HEK293 (cell line): ENCODE results near the gene SLC35E3.

Experiments used
- CTCF ChIA-PET: fragments of 350-600 bp; formaldehyde crosslinking; extraction: SDS; loops from one replicate; lab custom pipeline; 2021; ENCODE audit warnings: antibody characterized with exemption; lab: Yijun Ruan, JAX
- POLR2A ChIA-PET: fragments of 300-600 bp; formaldehyde crosslinking; extraction: SDS; loops from one replicate; lab custom pipeline; 2020; ENCODE audit warnings: antibody characterized with exemption, inconsistent platforms; lab: Yijun Ruan, JAX
- H3K27ac ChIP-seq: fragments of 200-500 bp; sonication (Bioruptor generic); 2 replicates; pipeline ENCODE4 v1.5.1; 2014; ENCODE audit warnings: low read depth, low read length, control low read depth, inconsistent platforms; ENCODE audit errors: extremely low read depth
- H3K36me3 ChIP-seq, 2 experiments: fragments of 200-500 bp in 1 of 2; sonication (Bioruptor generic) in 1 of 2; 1 replicate in 1 of 2; 2 replicates in 1 of 2; pipeline ENCODE4 v1.5.1; 2014 to 2017; ENCODE audit warnings: inconsistent platforms in 2 of 2, low read length in 2 of 2; ENCODE audit not compliant: control insufficient read depth in 2 of 2, insufficient read depth in 1 of 2
- H3K4me1 ChIP-seq: fragments of 200-500 bp; sonication (Bioruptor generic); 2 replicates; pipeline ENCODE4 v1.5.1; 2014; ENCODE audit warnings: mild to moderate bottlenecking, low read length, inconsistent platforms; ENCODE audit not compliant: control insufficient read depth, insufficient read depth
- H3K4me3 ChIP-seq: 2 replicates; pipeline ENCODE4 v1.5.1; 2011; ENCODE audit warnings: low read depth, mild to moderate bottlenecking, control low read depth, low read length, moderate library complexity
- H3K9me3 ChIP-seq: fragments of 200-500 bp; sonication (Bioruptor generic); 2 replicates; pipeline ENCODE4 v1.5.1; 2014; ENCODE audit warnings: low read depth, low read length, inconsistent platforms; ENCODE audit not compliant: control insufficient read depth, insufficient read depth
- BCL11A ChIP-seq: fragments of 450-650 bp; formaldehyde crosslinking; IDR thresholded peaks from 2 replicates; pipeline ENCODE4 v1.5.1; 2016; ENCODE audit warnings: low read depth, missing biosample characterization, missing genetic modification characterization
- CTCF ChIP-seq: fragments of 450-650 bp; formaldehyde crosslinking; IDR thresholded peaks from 2 replicates; pipeline ENCODE4 v1.5.1; 2016; ENCODE audit warnings: missing biosample characterization, missing genetic modification characterization
- EGR2 ChIP-seq: fragments of 450-650 bp; formaldehyde crosslinking; IDR thresholded peaks from 2 replicates; pipeline ENCODE4 v1.5.1; 2016; ENCODE audit warnings: low read depth, missing biosample characterization, missing genetic modification characterization
- HOXA7 ChIP-seq: sonication (generic); formaldehyde crosslinking; IDR thresholded peaks from 2 replicates; pipeline ENCODE4 v1.8.1; 2022; ENCODE audit warnings: missing genetic modification reagents, borderline replicate concordance
- INSM2 ChIP-seq: fragments of 450-650 bp; formaldehyde crosslinking; IDR thresholded peaks from 2 replicates; pipeline ENCODE4 v1.5.1; 2016; ENCODE audit warnings: missing biosample characterization, missing genetic modification characterization
- ZNF248 ChIP-seq: fragments of 450-650 bp; formaldehyde crosslinking; IDR thresholded peaks from 2 replicates; pipeline ENCODE4 v1.5.1; 2017; ENCODE audit warnings: missing biosample characterization, missing genetic modification characterization
- ZNF302 ChIP-seq: fragments of 450-650 bp; formaldehyde crosslinking; IDR thresholded peaks from 2 replicates; pipeline ENCODE4 v1.5.1; 2016; ENCODE audit warnings: missing biosample characterization, missing genetic modification characterization, low read depth
- ZNF501 ChIP-seq: fragments of 450-650 bp; formaldehyde crosslinking; IDR thresholded peaks from 2 replicates; pipeline ENCODE4 v1.5.1; 2016; ENCODE audit warnings: missing biosample characterization, missing genetic modification characterization
- ZNF514 ChIP-seq: fragments of 450-650 bp; formaldehyde crosslinking; IDR thresholded peaks from 2 replicates; pipeline ENCODE4 v1.5.1; 2016; ENCODE audit warnings: missing biosample characterization, missing genetic modification characterization
- ZNF518A ChIP-seq: fragments of 450-650 bp; formaldehyde crosslinking; conservative IDR thresholded peaks from 2 replicates; pipeline ENCODE4 v1.5.1; 2016; ENCODE audit warnings: low read depth, missing biosample characterization, missing genetic modification characterization
- ZNF530 ChIP-seq: fragments of 450-650 bp; formaldehyde crosslinking; IDR thresholded peaks from 2 replicates; pipeline ENCODE4 v1.5.1; 2016; ENCODE audit warnings: low read depth, missing biosample characterization, missing genetic modification characterization
- ZNF623 ChIP-seq: fragments of 450-650 bp; formaldehyde crosslinking; IDR thresholded peaks from 2 replicates; pipeline ENCODE4 v1.5.1; 2016; ENCODE audit warnings: missing biosample characterization, missing genetic modification characterization
- ZNF654 ChIP-seq: fragments of 450-650 bp; formaldehyde crosslinking; IDR thresholded peaks from 2 replicates; pipeline ENCODE4 v1.5.1; 2016; ENCODE audit warnings: low read depth, missing biosample characterization, missing genetic modification characterization
- ZNF677 ChIP-seq: fragments of 450-650 bp; IDR thresholded peaks from 2 replicates; pipeline ENCODE4 v1.5.0; 2018; ENCODE audit warnings: missing biosample characterization, mild to moderate bottlenecking, missing genetic modification characterization, moderate library complexity
- ZNF768 ChIP-seq: fragments of 450-650 bp; formaldehyde crosslinking; IDR thresholded peaks from 2 replicates; pipeline ENCODE4 v1.5.1; 2018; ENCODE audit warnings: missing biosample characterization, mild to moderate bottlenecking, missing genetic modification characterization
- ZNF791 ChIP-seq: fragments of 450-650 bp; formaldehyde crosslinking; IDR thresholded peaks from 2 replicates; pipeline ENCODE4 v1.5.1; 2016; ENCODE audit warnings: missing biosample characterization, missing genetic modification characterization
- ZNF792 ChIP-seq: fragments of 450-650 bp; formaldehyde crosslinking; IDR thresholded peaks from 2 replicates; pipeline ENCODE4 v1.5.1; 2016; ENCODE audit warnings: missing biosample characterization, missing genetic modification characterization
- ZNF830 ChIP-seq: fragments of 450-650 bp; IDR thresholded peaks from 2 replicates; pipeline ENCODE4 v1.5.0; 2018; ENCODE audit warnings: missing biosample characterization, missing genetic modification characterization, low read depth, mild to moderate bottlenecking, moderate library complexity
- TF ChIP-seq, protein P1 (sequence below): fragments of 450-650 bp; formaldehyde crosslinking; IDR thresholded peaks from 2 replicates; pipeline ENCODE4 v1.5.0; 2017; ENCODE audit warnings: missing biosample characterization, missing genetic modification characterization, borderline replicate concordance
- TF ChIP-seq, protein P2 (sequence below): fragments of 450-650 bp; formaldehyde crosslinking; IDR thresholded peaks from 2 replicates; pipeline ENCODE4 v1.5.1; 2016; ENCODE audit warnings: missing biosample characterization, missing genetic modification characterization, low read depth

The SLC35E3 gene

DNA sequence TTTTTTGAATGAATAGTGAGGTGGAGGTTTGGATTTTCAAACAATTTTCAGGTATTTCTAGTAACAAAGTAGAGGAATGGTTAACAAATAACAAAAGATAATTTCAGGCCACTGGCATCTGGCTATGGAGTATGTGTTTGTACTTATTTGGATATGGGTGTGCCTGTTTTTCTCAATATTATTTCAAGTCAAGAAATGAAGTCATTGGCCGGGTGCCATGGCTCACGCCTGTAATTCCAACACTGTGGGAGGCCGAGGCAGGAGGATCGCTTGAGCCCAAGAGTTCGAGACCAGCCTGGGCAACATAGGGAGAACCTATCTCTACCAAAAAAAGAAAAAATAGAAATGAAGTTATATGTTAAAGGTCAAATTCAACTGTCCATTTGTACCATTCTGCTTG lies 13.9 kb downstream of the SLC35E3 start (continued):
- TF ChIP-seq, protein P1, sequence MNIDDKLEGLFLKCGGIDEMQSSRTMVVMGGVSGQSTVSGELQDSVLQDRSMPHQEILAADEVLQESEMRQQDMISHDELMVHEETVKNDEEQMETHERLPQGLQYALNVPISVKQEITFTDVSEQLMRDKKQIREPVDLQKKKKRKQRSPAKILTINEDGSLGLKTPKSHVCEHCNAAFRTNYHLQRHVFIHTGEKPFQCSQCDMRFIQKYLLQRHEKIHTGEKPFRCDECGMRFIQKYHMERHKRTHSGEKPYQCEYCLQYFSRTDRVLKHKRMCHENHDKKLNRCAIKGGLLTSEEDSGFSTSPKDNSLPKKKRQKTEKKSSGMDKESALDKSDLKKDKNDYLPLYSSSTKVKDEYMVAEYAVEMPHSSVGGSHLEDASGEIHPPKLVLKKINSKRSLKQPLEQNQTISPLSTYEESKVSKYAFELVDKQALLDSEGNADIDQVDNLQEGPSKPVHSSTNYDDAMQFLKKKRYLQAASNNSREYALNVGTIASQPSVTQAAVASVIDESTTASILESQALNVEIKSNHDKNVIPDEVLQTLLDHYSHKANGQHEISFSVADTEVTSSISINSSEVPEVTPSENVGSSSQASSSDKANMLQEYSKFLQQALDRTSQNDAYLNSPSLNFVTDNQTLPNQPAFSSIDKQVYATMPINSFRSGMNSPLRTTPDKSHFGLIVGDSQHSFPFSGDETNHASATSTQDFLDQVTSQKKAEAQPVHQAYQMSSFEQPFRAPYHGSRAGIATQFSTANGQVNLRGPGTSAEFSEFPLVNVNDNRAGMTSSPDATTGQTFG (tag by site-specific recombination): no peak
- TF ChIP-seq ZNF768 (tag by site-specific recombination): no peak

DNA sequence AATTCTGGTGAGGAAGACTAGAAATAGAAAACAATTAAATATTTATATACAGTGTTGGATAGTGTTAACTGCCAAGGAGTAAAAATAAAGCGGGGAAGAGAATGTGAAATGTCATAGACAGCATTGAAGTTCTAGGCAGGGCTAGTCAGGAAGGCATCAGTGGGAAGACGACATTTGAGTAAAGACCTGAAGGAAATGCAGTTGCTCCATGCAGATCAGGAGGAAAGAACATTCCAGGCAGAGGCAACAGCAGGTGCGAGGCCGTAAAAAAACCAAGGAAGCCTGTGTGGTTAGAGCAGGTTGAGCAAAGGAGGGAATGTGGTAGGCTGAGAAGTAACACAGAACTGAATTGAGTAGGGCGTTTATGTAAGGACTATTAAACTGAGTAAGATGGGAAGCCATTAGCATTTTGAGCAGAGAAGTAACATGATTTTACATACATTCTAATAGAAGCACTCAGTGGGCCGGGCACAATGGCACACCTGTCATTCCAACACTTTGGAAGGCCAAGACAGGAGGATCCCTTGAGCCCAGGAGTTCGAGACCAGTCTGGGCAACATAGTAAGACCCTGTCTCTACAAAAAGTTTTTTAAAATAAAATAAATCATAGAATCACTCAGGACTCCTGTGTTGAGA lies 14.9 kb downstream of the SLC35E3 start:
- no peak for TF ChIP-seq CTCF
- Histone ChIP-seq H3K9me3 (no peaks in the 10 kb centered on the region), H3K36me3 (peaks cover 24 to 60% of the 10 kb centered on the region in 2 experiments), H3K27ac (no peak overlapping the region), H3K4me1 (no peaks in the 10 kb centered on the region), H3K4me3 (no peak overlapping the region)
- ChIA-PET CTCF (no interaction called here), POLR2A (no interaction called here)

DNA sequence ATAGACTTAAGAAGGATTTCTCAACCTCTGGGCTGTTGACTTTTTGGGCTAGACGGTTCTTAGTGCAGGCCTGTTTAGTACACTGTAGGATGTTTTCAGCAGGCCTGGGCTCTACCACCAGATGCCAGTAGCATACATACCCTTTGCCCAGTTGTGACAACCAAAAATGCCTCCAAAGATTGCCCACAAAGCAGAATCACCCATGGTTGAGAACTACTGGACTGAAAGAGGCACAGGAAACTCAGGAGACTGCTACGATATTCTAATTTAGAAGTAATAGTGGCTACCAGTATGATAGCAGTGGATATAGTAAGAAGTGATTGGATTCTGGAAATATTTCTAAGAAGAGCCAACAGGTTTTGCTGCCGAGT lies 15.5 kb downstream of the SLC35E3 start:
- POLR2A ChIA-PET: no interaction called here
- H3K27ac ChIP-seq: no peak overlapping the region
- no peaks in the 10 kb centered on the region for H3K4me1 ChIP-seq
- TF ChIP-seq HOXA7 (CRISPR knock-in tag) (no peak), INSM2 (tag by site-specific recombination) (no peak), ZNF830 (no peak), ZNF792 (no peak), ZNF501 (tag by site-specific recombination) (no peak), ZNF623 (tag by site-specific recombination) (no peak), ZNF677 (tag by site-specific recombination) (no peak), ZNF514 (tag by site-specific recombination) (no peak), BCL11A (tag by site-specific recombination) (no peak), ZNF248 (tag by site-specific recombination) (no peak), EGR2 (tag by site-specific recombination) (no peak), ZNF791 (tag by site-specific recombination) (no peak), ZNF530 (no peak), ZNF654 (tag by site-specific recombination) (no peak), ZNF518A (tag by site-specific recombination) (no peak), ZNF302 (tag by site-specific recombination) (no peak)
- TF ChIP-seq, protein P2, sequence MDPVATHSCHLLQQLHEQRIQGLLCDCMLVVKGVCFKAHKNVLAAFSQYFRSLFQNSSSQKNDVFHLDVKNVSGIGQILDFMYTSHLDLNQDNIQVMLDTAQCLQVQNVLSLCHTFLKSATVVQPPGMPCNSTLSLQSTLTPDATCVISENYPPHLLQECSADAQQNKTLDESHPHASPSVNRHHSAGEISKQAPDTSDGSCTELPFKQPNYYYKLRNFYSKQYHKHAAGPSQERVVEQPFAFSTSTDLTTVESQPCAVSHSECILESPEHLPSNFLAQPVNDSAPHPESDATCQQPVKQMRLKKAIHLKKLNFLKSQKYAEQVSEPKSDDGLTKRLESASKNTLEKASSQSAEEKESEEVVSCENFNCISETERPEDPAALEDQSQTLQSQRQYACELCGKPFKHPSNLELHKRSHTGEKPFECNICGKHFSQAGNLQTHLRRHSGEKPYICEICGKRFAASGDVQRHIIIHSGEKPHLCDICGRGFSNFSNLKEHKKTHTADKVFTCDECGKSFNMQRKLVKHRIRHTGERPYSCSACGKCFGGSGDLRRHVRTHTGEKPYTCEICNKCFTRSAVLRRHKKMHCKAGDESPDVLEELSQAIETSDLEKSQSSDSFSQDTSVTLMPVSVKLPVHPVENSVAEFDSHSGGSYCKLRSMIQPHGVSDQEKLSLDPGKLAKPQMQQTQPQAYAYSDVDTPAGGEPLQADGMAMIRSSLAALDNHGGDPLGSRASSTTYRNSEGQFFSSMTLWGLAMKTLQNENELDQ (tag by site-specific recombination): no peak

More for the DNA sequence above, 15.5 kb downstream of the SLC35E3 start:
- no peaks in the 10 kb centered on the region for H3K9me3 ChIP-seq
- no peak overlapping the region for H3K4me3 ChIP-seq
- CTCF ChIA-PET: no interaction called here
- peaks cover 28 to 55% of the 10 kb centered on the region in 2 experiments for H3K36me3 ChIP-seq
